ENCODE data around the gene SLC6A9. TPM values are rescaled to one million over a fixed set of nuclear protein-coding genes. Genes with fewer than 3 reads are reported as not detected.

Gene SLC6A9
- total and polyA plus RNA-seq, 4 donors = 0.57 to 47.7 (median 3.6) TPM

GRCh38 chr1:43981636-43982035 lies 49.6 kb downstream of the SLC6A9 start:
- Histone ChIP-seq H3K9ac (ENCODE audit: low read depth in 1 of 2, low read length in 2 of 2) (no peak overlapping the region), H3K36me3 (ENCODE audit: control insufficient read depth in 4 of 4, insufficient read depth in 3 of 4, low read depth in 1 of 4, low read length in 3 of 4) (peaks cover 0 to 13% (median 4%) of the 10 kb centered on the region in 4 donors), H3K4me3 (ENCODE audit: low read depth in 1 of 3, low read length in 3 of 3) (no peak overlapping the region), H3K9me3 (ENCODE audit: control insufficient read depth in 4 of 4, low read length in 3 of 4) (no peaks in the 10 kb centered on the region), H3K27ac (ENCODE audit: low read depth in 1 of 2, low read length in 2 of 2) (no peak overlapping the region), H3K4me1 (ENCODE audit: control insufficient read depth in 4 of 4, insufficient read depth in 4 of 4, low read length in 3 of 4) (peaks cover 7 to 33% (median 24%) of the 10 kb centered on the region in 4 donors), H3K27me3 (ENCODE audit: control insufficient read depth in 4 of 4, insufficient read depth in 4 of 4, low read length in 3 of 4) (no peaks in the 10 kb centered on the region)
- 97% methylated on average over 20 of the region's 20 CpGs for WGBS
- no peak for DNase-seq (ENCODE audit: low spot score)
- TF ChIP-seq GABPA (IDR thresholded peaks at IDR 0.05 in 1 of 2, conservative IDR thresholded peaks at IDR 0.05 in 1 of 2) = no peak
- no peak for TF ChIP-seq HNF4G (IDR thresholded peaks at IDR 0.05)
- no peak for TF ChIP-seq REST (IDR thresholded peaks at IDR 0.05)
- TF ChIP-seq CTCF (IDR thresholded peaks at IDR 0.05; ENCODE audit: low read depth, low read length, missing input control) = no peak
- no peak for TF ChIP-seq NR2F2 (IDR thresholded peaks at IDR 0.05)

GRCh38 chr1:43981135-43981491 lies 50.1 kb downstream of the SLC6A9 start:
- Histone ChIP-seq H3K9ac (ENCODE audit: low read depth in 1 of 2, low read length in 2 of 2) (no peak overlapping the region), H3K27me3 (ENCODE audit: control insufficient read depth in 4 of 4, insufficient read depth in 4 of 4, low read length in 3 of 4) (no peaks in the 10 kb centered on the region), H3K27ac (ENCODE audit: low read depth in 1 of 2, low read length in 2 of 2) (no peak overlapping the region), H3K4me3 (ENCODE audit: low read depth in 1 of 3, low read length in 3 of 3) (no peak overlapping the region), H3K36me3 (ENCODE audit: control insufficient read depth in 4 of 4, insufficient read depth in 3 of 4, low read depth in 1 of 4, low read length in 3 of 4) (peaks cover 0 to 17% (median 8%) of the 10 kb centered on the region in 4 donors), H3K4me1 (ENCODE audit: control insufficient read depth in 4 of 4, insufficient read depth in 4 of 4, low read length in 3 of 4) (peaks cover 7 to 39% (median 29%) of the 10 kb centered on the region in 4 donors), H3K9me3 (ENCODE audit: control insufficient read depth in 4 of 4, low read length in 3 of 4) (no peaks in the 10 kb centered on the region)
- TF ChIP-seq JUND (IDR thresholded peaks at IDR 0.05) (no peak), FOXA2 (IDR thresholded peaks at IDR 0.05) (no peak), ZBTB33 (IDR thresholded peaks at IDR 0.05) (no peak), RAD21 (IDR thresholded peaks at IDR 0.05) (no peak), NR2F2 (IDR thresholded peaks at IDR 0.05) (no peak), REST (IDR thresholded peaks at IDR 0.05) (no peak), EGR1 (IDR thresholded peaks at IDR 0.05; ENCODE audit: low read depth in 2 of 2) (no peak), SP1 (IDR thresholded peaks at IDR 0.05) (no peak), HNF4A (conservative IDR thresholded peaks at IDR 0.05) (no peak), MAX (IDR thresholded peaks at IDR 0.05) (no peak)
- WGBS = 85% methylated on average over 20 of the region's 20 CpGs
- DNase-seq (ENCODE audit: low spot score) = no peak

Measured in liver (tissue), 9 donors.